Measurements from ENCODE around the gene TCF3. TPM values are rescaled to one million over a fixed set of nuclear protein-coding genes. Genes with fewer than 3 reads are reported as not detected.

The TCF3 gene
- total RNA-seq, 2 donors from 2014 or later: 91.5 to 332 TPM

GRCh38 chr19:1675633-1676350, 23.4 kb upstream of the TCF3 start:
- intact Hi-C loops (cut with DNase I): loop anchor here (10.0 kb wide), 1 partner anchor 119 kb away; no protein-coding TSS in a partner anchor
- Histone ChIP-seq H3K4me1 (replicated peaks) (no peaks in the 10 kb centered on the region), H3K27ac (no peak overlapping the region), H3K36me3 (no peaks in the 10 kb centered on the region), H3K9me3 (no peaks in the 10 kb centered on the region), H3K27me3 (replicated peaks; ENCODE audit: insufficient read depth) (peaks cover 34% of the 10 kb centered on the region), H3K4me3 (no peak overlapping the region)
- no peak for TF ChIP-seq CTCF (IDR thresholded peaks at IDR 0.05)
- no peak for TF ChIP-seq POLR2AphosphoS5 (IDR thresholded peaks at IDR 0.05)
- no peak for TF ChIP-seq POLR2A (IDR thresholded peaks at IDR 0.05)
- 9% methylated on average over 50 of the region's 62 CpGs for WGBS
- DNase-seq (ENCODE audit: low spot score): no peak

- no peaks in the 10 kb centered on the region for H3K9me3 ChIP-seq
- no peaks in the 10 kb centered on the region for H3K36me3 ChIP-seq
- no peak overlapping the region for H3K27ac ChIP-seq
- TF ChIP-seq POLR2A (IDR thresholded peaks at IDR 0.05): no peak
- TF ChIP-seq CTCF (IDR thresholded peaks at IDR 0.05): no peak
- TF ChIP-seq POLR2AphosphoS5 (IDR thresholded peaks at IDR 0.05): no peak
- no peak overlapping the region for H3K4me3 ChIP-seq
- peaks cover 38% of the 10 kb centered on the region for H3K27me3 ChIP-seq (replicated peaks; ENCODE audit: insufficient read depth)
- intact Hi-C loops (cut with DNase I): loop anchor here (5.0 to 10.0 kb wide), 2 partner anchors 121 to 132 kb away; no protein-coding TSS in a partner anchor
- no peak for DNase-seq (ENCODE audit: low spot score)
- H3K4me1 ChIP-seq (replicated peaks): no peaks in the 10 kb centered on the region
- WGBS: 50% methylated on average over 8 of the region's 8 CpGs
Observed at GRCh38 chr19:1674293-1674679, 21.9 kb upstream of the TCF3 start.

- TF ChIP-seq POLR2AphosphoS5 (IDR thresholded peaks at IDR 0.05) (no peak), POLR2A (IDR thresholded peaks at IDR 0.05) (no peak), CTCF (IDR thresholded peaks at IDR 0.05) (no peak)
- DNase-seq (ENCODE audit: low spot score): no peak
- H3K36me3 ChIP-seq: no peaks in the 10 kb centered on the region
- WGBS: 61% methylated on average over 16 of the region's 16 CpGs
- no peak overlapping the region for H3K27ac ChIP-seq
- peaks cover 38% of the 10 kb centered on the region for H3K27me3 ChIP-seq (replicated peaks; ENCODE audit: insufficient read depth)
- no peaks in the 10 kb centered on the region for H3K9me3 ChIP-seq
- intact Hi-C loops (cut with DNase I): loop anchor here (5.0 to 10.0 kb wide), 2 partner anchors 121 to 131 kb away; no protein-coding TSS in a partner anchor
- no peaks in the 10 kb centered on the region for H3K4me1 ChIP-seq (replicated peaks)
- no peak overlapping the region for H3K4me3 ChIP-seq
Observed at GRCh38 chr19:1673645-1674292, 21.4 kb upstream of the TCF3 start.

GRCh38 chr19:1672769-1673644, 20.6 kb upstream of the TCF3 start:
- intact Hi-C loops (cut with DNase I): loop anchor here (5.0 to 10.0 kb wide), 2 partner anchors 122 to 131 kb away; no protein-coding TSS in a partner anchor
- WGBS: 75% methylated on average over 32 of the region's 33 CpGs
- H3K27ac ChIP-seq: no peak overlapping the region
- peaks cover 39% of the 10 kb centered on the region for H3K27me3 ChIP-seq (replicated peaks; ENCODE audit: insufficient read depth)
- no peak overlapping the region for H3K4me3 ChIP-seq
- no peaks in the 10 kb centered on the region for H3K9me3 ChIP-seq
- H3K36me3 ChIP-seq: no peaks in the 10 kb centered on the region
- H3K4me1 ChIP-seq (replicated peaks): no peaks in the 10 kb centered on the region
- DNase-seq (ENCODE audit: low spot score): no peak
- TF ChIP-seq CTCF (IDR thresholded peaks at IDR 0.05): no peak
- TF ChIP-seq POLR2AphosphoS5 (IDR thresholded peaks at IDR 0.05): no peak
- no peak for TF ChIP-seq POLR2A (IDR thresholded peaks at IDR 0.05)
